SU-DHL-6 (cell line): ENCODE measurements around the gene BMP7.

Source experiments
- CTCF ChIP-seq: fragments of 200-600 bp; sonication (generic); IDR thresholded peaks from one replicate; pipeline ENCODE4 v1.5.1; 2017; ENCODE audit warnings: antibody characterized with exemption, mild to moderate bottlenecking, low read length, moderate library complexity; ENCODE audit not compliant: insufficient read depth, poor library complexity, severe bottlenecking
- EZH2phosphoT487 ChIP-seq: fragments of 200-600 bp; sonication (generic), shearing (Covaris generic); conservative IDR thresholded peaks from 2 replicates; pipeline ENCODE4 v1.6.1; 2018; ENCODE audit warnings: mild to moderate bottlenecking, antibody characterized with exemption, low read length, moderate library complexity, mixed read lengths

- no peak for TF ChIP-seq CTCF
- TF ChIP-seq EZH2phosphoT487, result no peak
Observed at GRCh38 chr20:57199656-57200405, 66.6 kb downstream of the BMP7 start.
